HepG2 (cell line): ENCODE data around the gene PTGDR2. TPM values are rescaled to one million over a fixed set of nuclear protein-coding genes. Genes with fewer than 3 reads are reported as not detected.

Source experiments
- ATAC-seq: fragments of 200-7000 bp; cut with Tn5 transposase; 3 replicates; pipeline ENCODE4 v1.9.1; 2020; ENCODE audit warnings: mild to moderate bottlenecking, moderate library complexity
- BruUV-seq: library from RNA; stranded (reverse); fragments of 400-500 nt; replicated peaks from 2 replicates; lab custom pipeline; 2021; lab: Mats Ljungman, UMichigan
- CTCF ChIA-PET: fragments of 300-600 bp; formaldehyde crosslinking; extraction: SDS; loops from one replicate; lab custom pipeline; 2021; ENCODE audit warnings: low total read pairs, inconsistent platforms, low intra/inter-chr PET ratio; lab: Yijun Ruan, JAX
- POLR2A ChIA-PET: fragments of 350-600 bp; sonication (Branson Sonifier 250); formaldehyde crosslinking; loops from one replicate; lab custom pipeline; 2020; ENCODE audit warnings: antibody characterized with exemption, inconsistent platforms; lab: Yijun Ruan, JAX
- DNase-seq: peaks from one replicate; pipeline ENCODE4 v3.0.0-alpha.2; 2015; ENCODE audit warnings: low spot score
- FAIRE-seq: peaks from 3 replicates; lab custom pipeline; 2011; peaks lifted over from hg19 to GRCh38; lab: Jason Lieb, UNC
- H2AFZ ChIP-seq: one replicate; pipeline ENCODE4 v1.6.1; 2011; ENCODE audit warnings: low read length, inconsistent platforms
- H3K27ac ChIP-seq: fragments of 300-600 bp; 3 replicates; pipeline ENCODE4 v1.8.0; 2011; ENCODE audit warnings: mixed run types, mild to moderate bottlenecking, mixed read lengths, low read length, inconsistent platforms; ENCODE audit not compliant: insufficient read depth; ENCODE audit errors: extremely low read length
- H3K27me3 ChIP-seq, 2 experiments: fragments of 200-600 bp in 1 of 2; 2 replicates in 1 of 2; 3 replicates in 1 of 2; pipeline versions ENCODE4 v1.6.0 to v1.8.0; 2011; ENCODE audit warnings: low read length in 2 of 2, mild to moderate bottlenecking in 2 of 2, moderate library complexity in 2 of 2, inconsistent platforms in 1 of 2; ENCODE audit not compliant: insufficient read depth in 2 of 2, control insufficient read depth in 1 of 2
- H3K36me3 ChIP-seq, 2 experiments: fragments of 200-600 bp in 1 of 2; replicated peaks in 1 of 2; 2 replicates in 1 of 2; 3 replicates in 1 of 2; pipeline versions ENCODE4 v1.5.1 to v1.8.0; 2011; ENCODE audit warnings: low read length in 2 of 2, inconsistent platforms in 1 of 2; ENCODE audit not compliant: insufficient read depth in 2 of 2, control insufficient read depth in 1 of 2
- H3K4me1 ChIP-seq: 2 replicates; pipeline ENCODE4 v1.5.1; 2012; ENCODE audit warnings: low read length, inconsistent platforms; ENCODE audit not compliant: insufficient read depth
- H3K4me2 ChIP-seq: 2 replicates; pipeline ENCODE4 v1.6.0; 2011; ENCODE audit warnings: low read depth, low read length, inconsistent platforms
- H3K4me3 ChIP-seq, 3 experiments: fragments of 200-600 bp in 1 of 3; sonication (generic), shearing (Covaris generic) in 1 of 3; replicated peaks in 1 of 3; 2 replicates each; pipeline ENCODE4 v1.5.1; 2011 to 2016; ENCODE audit warnings: low read length in 3 of 3, inconsistent platforms in 2 of 3, low read depth in 2 of 3, mild to moderate bottlenecking in 2 of 3, control low read depth in 1 of 3, mixed read lengths in 1 of 3; ENCODE audit not compliant: insufficient read depth in 1 of 3
- H3K79me2 ChIP-seq: one replicate; pipeline ENCODE4 v1.6.1; 2011; ENCODE audit warnings: low read length, inconsistent platforms; ENCODE audit not compliant: insufficient read depth
- H3K9ac ChIP-seq: 2 replicates; pipeline ENCODE4 v1.6.0; 2011; ENCODE audit warnings: mild to moderate bottlenecking, low read depth, low read length, inconsistent platforms; ENCODE audit not compliant: insufficient read depth
- H3K9me3 ChIP-seq: 2 replicates; pipeline ENCODE4 v1.5.1; 2012; ENCODE audit warnings: mild to moderate bottlenecking, low read length
- H4K20me1 ChIP-seq: 2 replicates; pipeline ENCODE4 v1.6.0; 2011; ENCODE audit warnings: inconsistent platforms, mild to moderate bottlenecking, low read length, moderate library complexity; ENCODE audit not compliant: insufficient read depth
- FOXK2 ChIP-seq: fragments of 450-650 bp; IDR thresholded peaks from 2 replicates; pipeline ENCODE4 v1.6.1; 2016
- IRX3 ChIP-seq: sonication (generic); formaldehyde crosslinking; IDR thresholded peaks from 2 replicates; pipeline ENCODE4 v1.8.1; 2023; ENCODE audit warnings: mild to moderate bottlenecking, low read depth, missing genetic modification reagents, borderline replicate concordance
- RFX5 ChIP-seq: IDR thresholded peaks from 2 replicates; pipeline ENCODE4 v1.6.1; 2011; ENCODE audit warnings: low read depth, low read length, improper control_type of control experiment
- SOX5 ChIP-seq: IDR thresholded peaks from 2 replicates; pipeline ENCODE4 v1.6.1; 2016; ENCODE audit warnings: borderline replicate concordance
- ZNF234 ChIP-seq: sonication (generic); formaldehyde crosslinking; conservative IDR thresholded peaks from 2 replicates; pipeline ENCODE4 v1.5.1; 2020; ENCODE audit warnings: mild to moderate bottlenecking, missing genetic modification reagents
- ZNF34 ChIP-seq: sonication (generic); formaldehyde crosslinking; IDR thresholded peaks from 2 replicates; pipeline ENCODE4 v1.4.0; 2020; ENCODE audit warnings: mild to moderate bottlenecking, missing genetic modification reagents, borderline replicate concordance
- ZNF367 ChIP-seq: sonication (generic); formaldehyde crosslinking; IDR thresholded peaks from 2 replicates; pipeline ENCODE4 v1.4.0; 2020; ENCODE audit warnings: missing genetic modification reagents, borderline replicate concordance
- ZNF839 ChIP-seq: sonication (generic); formaldehyde crosslinking; IDR thresholded peaks from 2 replicates; pipeline ENCODE4 v1.4.0; 2020; ENCODE audit warnings: missing genetic modification reagents, mild to moderate bottlenecking, borderline replicate concordance
- WGBS: methylation state at CpG from one replicate; pipeline ENCODE4 v1.1.6; 2017; ENCODE audit warnings: low lambda C conversion rate; 5-methylcytosine and 5-hydroxymethylcytosine counted together
- in situ Hi-C: cut with HindIII; loops from 2 replicates; pipeline ENCODE4 v1.10.0; 2017; ENCODE audit warnings: low pct_unique_long_range_greater_than_20kb; ENCODE audit not compliant: extremely low pct_ligation_motif_present
- intact Hi-C: fragments of 100-400 bp; cut with micrococcal nuclease; formaldehyde crosslinking; loops from one replicate; pipeline ENCODE4 v1.10.0; 2022; ENCODE audit not compliant: unreplicated experiment
- polyA plus RNA-seq, 8 experiments: library from polyadenylated mRNA; depleted of rRNA in 3 of 8; stranded (reverse) in 7 of 8; unstranded in 1 of 8; fragments of >200 nt; fragmentation: Illumina TruSeq in 4 of 8; extraction: Trizol in 4 of 8; gene quantifications; 2 replicates each; pipeline versions ENCODE4 v1.2.1 to v1.2.3, GENCODE V29; 2011 to 2016; ENCODE audit warnings: low read depth in 4 of 8, missing spikeins in 1 of 8, mixed read lengths in 1 of 8; ENCODE audit not compliant: insufficient read depth in 1 of 8
- total RNA-seq, 5 experiments: library from RNA; depleted of rRNA; stranded (reverse); fragments of >200 nt; fragmentation: Illumina TruSeq; extraction: Trizol; gene quantifications; 2 replicates each; pipeline ENCODE4 v1.2.3, GENCODE V29; 2016; ENCODE audit warnings: low read depth in 1 of 5
- TF ChIP-seq, protein P1 (sequence below): sonication (generic); formaldehyde crosslinking; IDR thresholded peaks from 2 replicates; pipeline ENCODE4; 2020; ENCODE audit warnings: missing genetic modification reagents, mild to moderate bottlenecking, borderline replicate concordance
- TF ChIP-seq, protein P2 (sequence below): sonication (generic); formaldehyde crosslinking; conservative IDR thresholded peaks from 2 replicates; pipeline ENCODE4 v1.4.0; 2020; ENCODE audit warnings: missing genetic modification reagents
- TF ChIP-seq, protein P3 (sequence below): sonication (generic); IDR thresholded peaks from 2 replicates; pipeline ENCODE4 v1.6.1; 2016; ENCODE audit warnings: low read depth, borderline replicate concordance
- TF ChIP-seq, protein P4 (sequence below): sonication (generic); formaldehyde crosslinking; IDR thresholded peaks from 2 replicates; pipeline ENCODE4 v1.5.0; 2020; ENCODE audit warnings: mild to moderate bottlenecking, missing genetic modification reagents

PTGDR2 gene
- total and polyA plus RNA-seq, 2 of the 13 experiments (the other 11 are each of a cell fraction or from before 2014, with no cell fraction given) = 1.9 to 2.5 TPM

DNA sequence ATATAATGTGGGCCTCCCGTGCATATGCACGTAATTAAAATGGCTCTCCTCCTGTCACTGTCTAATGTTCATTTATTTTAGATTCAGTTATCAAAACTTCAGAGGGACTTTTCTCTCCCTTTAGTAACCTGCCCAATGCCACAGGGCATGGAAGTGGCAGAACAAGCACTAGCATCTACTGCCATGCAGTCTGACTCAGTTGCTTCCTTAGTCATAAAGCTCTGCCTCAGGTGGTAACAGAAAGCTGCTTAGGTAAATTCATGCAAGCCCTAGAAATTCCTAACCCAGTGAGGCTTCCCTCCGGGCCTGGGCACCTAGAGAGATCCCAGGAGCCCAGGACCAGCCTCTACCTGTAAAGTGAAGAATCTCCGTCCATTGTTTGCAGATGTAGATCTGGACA lies 41.7 kb upstream of the PTGDR2 start (continued):
- TF ChIP-seq IRX3 = no peak
- no peak for TF ChIP-seq RFX5
- TF ChIP-seq, all 625 proteins: peak for 0

DNA sequence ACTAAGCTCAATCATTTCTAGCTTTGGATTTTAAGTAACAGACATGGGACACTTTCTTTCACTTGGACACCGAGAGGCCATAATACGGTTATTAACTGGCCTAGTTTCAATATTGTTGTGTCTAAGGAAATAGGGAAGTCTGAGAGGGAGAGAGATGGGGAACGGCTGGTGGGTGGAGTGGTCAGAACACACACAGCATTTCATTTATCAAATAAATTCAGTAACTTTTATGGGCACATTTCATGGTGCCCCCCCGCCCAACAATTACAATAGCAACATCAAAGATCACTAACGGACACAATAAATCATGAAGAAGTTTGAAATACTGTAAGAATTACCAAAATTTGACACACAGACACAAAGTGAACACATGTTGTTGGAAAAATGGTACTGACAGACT lies 39.9 kb upstream of the PTGDR2 start:
- in situ Hi-C loops (no loop called here), intact Hi-C loops (no loop called here)
- Histone ChIP-seq H3K9me3 (no peaks in the 10 kb centered on the region), H2AFZ (no peak overlapping the region), H4K20me1 (no peaks in the 10 kb centered on the region), H3K27me3 (no peaks in the 10 kb centered on the region), H3K4me3 (no peak overlapping the region), H3K36me3 (peaks cover 32 to 66% of the 10 kb centered on the region in 2 experiments), H3K9ac (no peak overlapping the region), H3K27ac (no peak overlapping the region), H3K79me2 (no peaks in the 10 kb centered on the region), H3K4me1 (no peaks in the 10 kb centered on the region), H3K4me2 (no peak overlapping the region)
- ATAC-seq = no peak
- no TSS peak for BruUV-seq
- WGBS = 95% methylated on average over 5 of the region's 5 CpGs
- no peak for FAIRE-seq
- DNase-seq = no peak
- POLR2A ChIA-PET = no interaction called here
- CTCF ChIA-PET = no interaction called here
- TF ChIP-seq FOXK2 (no peak), ZNF367 (CRISPR knock-in tag) (no peak), IRX3 (no peak), ZNF34 (CRISPR knock-in tag) (no peak), ZNF234 (CRISPR knock-in tag) (no peak), ZNF839 (CRISPR knock-in tag) (no peak), SOX5 (CRISPR knock-in tag) (no peak)
- TF ChIP-seq, protein P1, sequence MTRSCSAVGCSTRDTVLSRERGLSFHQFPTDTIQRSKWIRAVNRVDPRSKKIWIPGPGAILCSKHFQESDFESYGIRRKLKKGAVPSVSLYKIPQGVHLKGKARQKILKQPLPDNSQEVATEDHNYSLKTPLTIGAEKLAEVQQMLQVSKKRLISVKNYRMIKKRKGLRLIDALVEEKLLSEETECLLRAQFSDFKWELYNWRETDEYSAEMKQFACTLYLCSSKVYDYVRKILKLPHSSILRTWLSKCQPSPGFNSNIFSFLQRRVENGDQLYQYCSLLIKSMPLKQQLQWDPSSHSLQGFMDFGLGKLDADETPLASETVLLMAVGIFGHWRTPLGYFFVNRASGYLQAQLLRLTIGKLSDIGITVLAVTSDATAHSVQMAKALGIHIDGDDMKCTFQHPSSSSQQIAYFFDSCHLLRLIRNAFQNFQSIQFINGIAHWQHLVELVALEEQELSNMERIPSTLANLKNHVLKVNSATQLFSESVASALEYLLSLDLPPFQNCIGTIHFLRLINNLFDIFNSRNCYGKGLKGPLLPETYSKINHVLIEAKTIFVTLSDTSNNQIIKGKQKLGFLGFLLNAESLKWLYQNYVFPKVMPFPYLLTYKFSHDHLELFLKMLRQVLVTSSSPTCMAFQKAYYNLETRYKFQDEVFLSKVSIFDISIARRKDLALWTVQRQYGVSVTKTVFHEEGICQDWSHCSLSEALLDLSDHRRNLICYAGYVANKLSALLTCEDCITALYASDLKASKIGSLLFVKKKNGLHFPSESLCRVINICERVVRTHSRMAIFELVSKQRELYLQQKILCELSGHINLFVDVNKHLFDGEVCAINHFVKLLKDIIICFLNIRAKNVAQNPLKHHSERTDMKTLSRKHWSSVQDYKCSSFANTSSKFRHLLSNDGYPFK = no peak
- TF ChIP-seq, protein P2, sequence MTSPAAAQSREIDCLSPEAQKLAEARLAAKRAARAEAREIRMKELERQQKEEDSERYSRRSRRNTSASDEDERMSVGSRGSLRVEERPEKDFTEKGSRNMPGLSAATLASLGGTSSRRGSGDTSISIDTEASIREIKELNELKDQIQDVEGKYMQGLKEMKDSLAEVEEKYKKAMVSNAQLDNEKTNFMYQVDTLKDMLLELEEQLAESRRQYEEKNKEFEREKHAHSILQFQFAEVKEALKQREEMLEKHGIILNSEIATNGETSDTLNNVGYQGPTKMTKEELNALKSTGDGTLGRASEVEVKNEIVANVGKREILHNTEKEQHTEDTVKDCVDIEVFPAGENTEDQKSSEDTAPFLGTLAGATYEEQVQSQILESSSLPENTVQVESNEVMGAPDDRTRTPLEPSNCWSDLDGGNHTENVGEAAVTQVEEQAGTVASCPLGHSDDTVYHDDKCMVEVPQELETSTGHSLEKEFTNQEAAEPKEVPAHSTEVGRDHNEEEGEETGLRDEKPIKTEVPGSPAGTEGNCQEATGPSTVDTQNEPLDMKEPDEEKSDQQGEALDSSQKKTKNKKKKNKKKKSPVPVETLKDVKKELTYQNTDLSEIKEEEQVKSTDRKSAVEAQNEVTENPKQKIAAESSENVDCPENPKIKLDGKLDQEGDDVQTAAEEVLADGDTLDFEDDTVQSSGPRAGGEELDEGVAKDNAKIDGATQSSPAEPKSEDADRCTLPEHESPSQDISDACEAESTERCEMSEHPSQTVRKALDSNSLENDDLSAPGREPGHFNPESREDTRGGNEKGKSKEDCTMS (CRISPR knock-in tag) = no peak
- TF ChIP-seq, protein P3, sequence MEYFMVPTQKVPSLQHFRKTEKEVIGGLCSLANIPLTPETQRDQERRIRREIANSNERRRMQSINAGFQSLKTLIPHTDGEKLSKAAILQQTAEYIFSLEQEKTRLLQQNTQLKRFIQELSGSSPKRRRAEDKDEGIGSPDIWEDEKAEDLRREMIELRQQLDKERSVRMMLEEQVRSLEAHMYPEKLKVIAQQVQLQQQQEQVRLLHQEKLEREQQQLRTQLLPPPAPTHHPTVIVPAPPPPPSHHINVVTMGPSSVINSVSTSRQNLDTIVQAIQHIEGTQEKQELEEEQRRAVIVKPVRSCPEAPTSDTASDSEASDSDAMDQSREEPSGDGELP = no peak
- TF ChIP-seq, protein P4, sequence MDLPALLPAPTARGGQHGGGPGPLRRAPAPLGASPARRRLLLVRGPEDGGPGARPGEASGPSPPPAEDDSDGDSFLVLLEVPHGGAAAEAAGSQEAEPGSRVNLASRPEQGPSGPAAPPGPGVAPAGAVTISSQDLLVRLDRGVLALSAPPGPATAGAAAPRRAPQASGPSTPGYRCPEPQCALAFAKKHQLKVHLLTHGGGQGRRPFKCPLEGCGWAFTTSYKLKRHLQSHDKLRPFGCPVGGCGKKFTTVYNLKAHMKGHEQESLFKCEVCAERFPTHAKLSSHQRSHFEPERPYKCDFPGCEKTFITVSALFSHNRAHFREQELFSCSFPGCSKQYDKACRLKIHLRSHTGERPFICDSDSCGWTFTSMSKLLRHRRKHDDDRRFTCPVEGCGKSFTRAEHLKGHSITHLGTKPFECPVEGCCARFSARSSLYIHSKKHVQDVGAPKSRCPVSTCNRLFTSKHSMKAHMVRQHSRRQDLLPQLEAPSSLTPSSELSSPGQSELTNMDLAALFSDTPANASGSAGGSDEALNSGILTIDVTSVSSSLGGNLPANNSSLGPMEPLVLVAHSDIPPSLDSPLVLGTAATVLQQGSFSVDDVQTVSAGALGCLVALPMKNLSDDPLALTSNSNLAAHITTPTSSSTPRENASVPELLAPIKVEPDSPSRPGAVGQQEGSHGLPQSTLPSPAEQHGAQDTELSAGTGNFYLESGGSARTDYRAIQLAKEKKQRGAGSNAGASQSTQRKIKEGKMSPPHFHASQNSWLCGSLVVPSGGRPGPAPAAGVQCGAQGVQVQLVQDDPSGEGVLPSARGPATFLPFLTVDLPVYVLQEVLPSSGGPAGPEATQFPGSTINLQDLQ (CRISPR knock-in tag) = no peak
